ENCODE data around the gene SLC35A5. TPM values are rescaled to one million over a fixed set of nuclear protein-coding genes. Genes with fewer than 3 reads are reported as not detected.

The SLC35A5 gene
- total RNA-seq, 1 donor from 2014 or later = 26.1 TPM

GRCh38 chr3:112579232-112579631, 17.4 kb downstream of the SLC35A5 start:
- H3K36me3 ChIP-seq (ENCODE audit: insufficient read depth, low read length) = no peaks in the 10 kb centered on the region
- no peak overlapping the region for H3K27ac Mint-ChIP-seq (ENCODE audit: unreplicated experiment)
- H3K4me1 Mint-ChIP-seq (ENCODE audit: low read depth, unreplicated experiment) = no peaks in the 10 kb centered on the region

GRCh38 chr3:112579697-112580096, 17.9 kb downstream of the SLC35A5 start:
- Mint-ChIP-seq H3K4me1 (ENCODE audit: low read depth, unreplicated experiment) (no peaks in the 10 kb centered on the region), H3K36me3 (ENCODE audit: low read depth, unreplicated experiment) (no peaks in the 10 kb centered on the region), H3K27me3 (ENCODE audit: low read depth, unreplicated experiment) (no peaks in the 10 kb centered on the region), H3K9me3 (ENCODE audit: unreplicated experiment) (no peaks in the 10 kb centered on the region), H3K27ac (ENCODE audit: unreplicated experiment) (no peak overlapping the region), H3K4me3 (ENCODE audit: unreplicated experiment) (no peak overlapping the region)
- TF ChIP-seq CTCF (IDR thresholded peaks at IDR 0.05; ENCODE audit: insufficient read depth, low read depth, low read length) (no peak), EZH2 (IDR thresholded peaks at IDR 0.05; ENCODE audit: insufficient read depth, low read length) (no peak)
- H3K4me1 ChIP-seq (ENCODE audit: insufficient read depth, low read length) = no peaks in the 10 kb centered on the region
- no peaks in the 10 kb centered on the region for H3K9me3 ChIP-seq (ENCODE audit: insufficient read depth, low read depth, low read length)
- DNase-seq (ENCODE audit: low read depth) (peak; percentile 42), FAIRE-seq (no peak)
- H3K27ac ChIP-seq (ENCODE audit: low read depth, low read length) = peak overlapping the region; percentile 1
- H2AFZ ChIP-seq (ENCODE audit: low read depth, low read length) = no peak overlapping the region
- H3K4me2 ChIP-seq (ENCODE audit: low read length) = no peak overlapping the region
- H3K9ac ChIP-seq (ENCODE audit: low read length) = peak overlapping the region; percentile 0
- H3K36me3 ChIP-seq (ENCODE audit: insufficient read depth, low read length) = peaks cover 3% of the 10 kb centered on the region
- no peaks in the 10 kb centered on the region for H3K79me2 ChIP-seq (ENCODE audit: insufficient read depth, low read length)
- H3K4me3 ChIP-seq (ENCODE audit: insufficient read depth, low read depth, low read length) = no peak overlapping the region
- no peaks in the 10 kb centered on the region for H4K20me1 ChIP-seq (ENCODE audit: insufficient read depth, low read length)
- H3K27me3 ChIP-seq (ENCODE audit: insufficient read depth, low read length) = no peaks in the 10 kb centered on the region

More at GRCh38 chr3:112579232-112579631, 17.4 kb downstream of the SLC35A5 start:
- FAIRE-seq (no peak), DNase-seq (ENCODE audit: low read depth) (no peak)
- H3K27ac ChIP-seq (ENCODE audit: low read depth, low read length) = peak overlapping the region; percentile 1
- no peaks in the 10 kb centered on the region for H3K4me1 ChIP-seq (ENCODE audit: insufficient read depth, low read length)
- H3K4me3 Mint-ChIP-seq (ENCODE audit: unreplicated experiment) = no peak overlapping the region
- H3K36me3 Mint-ChIP-seq (ENCODE audit: low read depth, unreplicated experiment) = no peaks in the 10 kb centered on the region
- H3K79me2 ChIP-seq (ENCODE audit: insufficient read depth, low read length) = no peaks in the 10 kb centered on the region
- H3K9ac ChIP-seq (ENCODE audit: low read length) = no peak overlapping the region
- no peaks in the 10 kb centered on the region for H4K20me1 ChIP-seq (ENCODE audit: insufficient read depth, low read length)
- no peaks in the 10 kb centered on the region for H3K9me3 Mint-ChIP-seq (ENCODE audit: unreplicated experiment)
- H3K27me3 ChIP-seq (ENCODE audit: insufficient read depth, low read length) = no peaks in the 10 kb centered on the region
- no peak overlapping the region for H3K4me3 ChIP-seq (ENCODE audit: insufficient read depth, low read depth, low read length)
- no peaks in the 10 kb centered on the region for H3K9me3 ChIP-seq (ENCODE audit: insufficient read depth, low read depth, low read length)
- no peaks in the 10 kb centered on the region for H3K27me3 Mint-ChIP-seq (ENCODE audit: low read depth, unreplicated experiment)
- no peak overlapping the region for H2AFZ ChIP-seq (ENCODE audit: low read depth, low read length)
- no peak overlapping the region for H3K4me2 ChIP-seq (ENCODE audit: low read length)
- TF ChIP-seq EZH2 (IDR thresholded peaks at IDR 0.05; ENCODE audit: insufficient read depth, low read length) (no peak), CTCF (IDR thresholded peaks at IDR 0.05; ENCODE audit: insufficient read depth, low read depth, low read length) (no peak)

GRCh38 chr3:112582244-112582874, 20.5 kb downstream of the SLC35A5 start:
- no peak overlapping the region for H3K27ac ChIP-seq (ENCODE audit: low read depth, low read length)
- H3K79me2 ChIP-seq (ENCODE audit: insufficient read depth, low read length) = no peaks in the 10 kb centered on the region
- TF ChIP-seq CTCF (IDR thresholded peaks at IDR 0.05; ENCODE audit: insufficient read depth, low read depth, low read length) = peak; percentile 73
- no peak for TF ChIP-seq EZH2 (IDR thresholded peaks at IDR 0.05; ENCODE audit: insufficient read depth, low read length)
- Mint-ChIP-seq H3K4me3 (ENCODE audit: unreplicated experiment) (no peak overlapping the region), H3K36me3 (ENCODE audit: low read depth, unreplicated experiment) (peaks cover 1% of the 10 kb centered on the region), H3K27ac (ENCODE audit: unreplicated experiment) (no peak overlapping the region), H3K4me1 (ENCODE audit: low read depth, unreplicated experiment) (peaks cover 3% of the 10 kb centered on the region), H3K27me3 (ENCODE audit: low read depth, unreplicated experiment) (no peaks in the 10 kb centered on the region), H3K9me3 (ENCODE audit: unreplicated experiment) (no peaks in the 10 kb centered on the region)
- H3K9me3 ChIP-seq (ENCODE audit: insufficient read depth, low read depth, low read length) = no peaks in the 10 kb centered on the region
- H3K9ac ChIP-seq (ENCODE audit: low read length) = no peak overlapping the region
- H4K20me1 ChIP-seq (ENCODE audit: insufficient read depth, low read length) = no peaks in the 10 kb centered on the region
- peak; percentile 53 for DNase-seq (ENCODE audit: low read depth)
- H3K4me2 ChIP-seq (ENCODE audit: low read length) = no peak overlapping the region
- no peaks in the 10 kb centered on the region for H3K4me1 ChIP-seq (ENCODE audit: insufficient read depth, low read length)
- peak; percentile 71 for FAIRE-seq
- no peaks in the 10 kb centered on the region for H3K27me3 ChIP-seq (ENCODE audit: insufficient read depth, low read length)
- no peak overlapping the region for H2AFZ ChIP-seq (ENCODE audit: low read depth, low read length)
- peaks cover 3% of the 10 kb centered on the region for H3K36me3 ChIP-seq (ENCODE audit: insufficient read depth, low read length)
- H3K4me3 ChIP-seq (ENCODE audit: insufficient read depth, low read depth, low read length) = no peak overlapping the region

All from astrocyte (in vitro differentiated cells and primary cell).